ENCODE results near the gene HYCC1. TPM values are rescaled to one million over a fixed set of nuclear protein-coding genes. Genes with fewer than 3 reads are reported as not detected.

Gene HYCC1
- total RNA-seq, 4 donors from 2014 or later = 39.2 to 62.6 (median 47.2) TPM

- H3K27ac ChIP-seq (replicated peaks in 1 of 4) = peak overlapping the region; percentile 28 to 58 (median 52)
- intact Hi-C loops (cut with DNase I) = no loop called here
- DNase-seq (ENCODE audit: extremely low spot score) = no peak
- WGBS = 84% methylated on average over 1 of the region's 1 CpG
- no peaks in the 10 kb centered on the region for H3K36me3 ChIP-seq
- peaks cover 0 to 24% (median 8%) of the 10 kb centered on the region in 4 donors for H3K4me1 ChIP-seq
- no peak overlapping the region for H3K4me3 ChIP-seq
- H3K27me3 ChIP-seq = no peaks in the 10 kb centered on the region
- TF ChIP-seq POLR2AphosphoS5 (IDR thresholded peaks at IDR 0.05) = no peak
- TF ChIP-seq EP300 (IDR thresholded peaks at IDR 0.05) = no peak
- no peak for TF ChIP-seq CTCF (IDR thresholded peaks at IDR 0.05)
- no peak for TF ChIP-seq POLR2A (IDR thresholded peaks at IDR 0.05; ENCODE audit: low read depth)
- no peaks in the 10 kb centered on the region for H3K9me3 ChIP-seq
Measured at GRCh38 chr7:23021596-23021995, 7.7 kb upstream of the HYCC1 start.

GRCh38 chr7:23020742-23021401 lies 6.9 kb upstream of the HYCC1 start:
- TF ChIP-seq POLR2A (IDR thresholded peaks at IDR 0.05; ENCODE audit: low read depth) = no peak
- TF ChIP-seq POLR2AphosphoS5 (IDR thresholded peaks at IDR 0.05) = peak in 1 of 2 donors; percentile 35
- intact Hi-C loops (cut with DNase I) = no loop called here
- H3K36me3 ChIP-seq = no peaks in the 10 kb centered on the region
- 24% methylated on average over 3 of the region's 3 CpGs for WGBS
- H3K4me3 ChIP-seq = no peak overlapping the region
- DNase-seq (ENCODE audit: extremely low spot score) = no peak
- no peaks in the 10 kb centered on the region for H3K27me3 ChIP-seq
- H3K4me1 ChIP-seq = peaks cover 0 to 28% (median 8%) of the 10 kb centered on the region in 4 donors
- H3K9me3 ChIP-seq = no peaks in the 10 kb centered on the region
- H3K27ac ChIP-seq (replicated peaks in 1 of 4) = peak overlapping the region; percentile 48 to 59 (median 56)

DNA sequence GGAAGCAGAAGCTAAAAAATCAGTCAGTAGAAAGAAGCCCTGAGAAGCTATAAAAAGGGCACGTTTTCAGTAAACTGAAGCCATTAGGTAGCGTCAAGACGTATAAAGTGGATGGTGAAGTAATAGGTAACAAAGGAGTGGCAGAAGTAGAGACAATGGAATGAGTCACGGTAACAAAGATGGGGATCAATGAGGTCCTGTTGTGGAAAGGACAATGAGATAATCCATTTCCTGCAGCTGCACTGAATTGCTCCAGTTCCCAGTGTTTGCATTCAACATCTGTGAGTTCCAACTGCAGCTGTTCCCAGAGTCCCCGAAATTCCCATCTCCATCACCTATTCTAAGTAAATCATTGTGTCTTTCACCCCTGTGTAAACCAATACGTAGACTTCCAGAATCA lies 4.8 kb upstream of the HYCC1 start:
- Histone ChIP-seq H3K36me3 (no peaks in the 10 kb centered on the region), H3K27me3 (no peaks in the 10 kb centered on the region), H3K27ac (replicated peaks in 1 of 4) (no peak overlapping the region), H3K4me3 (no peak overlapping the region), H3K4me1 (peaks cover 0 to 34% (median 10%) of the 10 kb centered on the region in 4 donors), H3K9me3 (no peaks in the 10 kb centered on the region)
- intact Hi-C loops (cut with DNase I) = loop anchor here (10.0 kb wide), 1 partner anchor 194 kb away; the partner anchor contains the start of gene TOMM7
- DNase-seq (ENCODE audit: extremely low spot score) = no peak
- 62% methylated on average over 6 of the region's 6 CpGs for WGBS
- TF ChIP-seq CTCF (IDR thresholded peaks at IDR 0.05) (no peak), POLR2AphosphoS5 (IDR thresholded peaks at IDR 0.05) (no peak), EP300 (IDR thresholded peaks at IDR 0.05) (no peak), POLR2A (IDR thresholded peaks at IDR 0.05; ENCODE audit: low read depth) (no peak)

DNA sequence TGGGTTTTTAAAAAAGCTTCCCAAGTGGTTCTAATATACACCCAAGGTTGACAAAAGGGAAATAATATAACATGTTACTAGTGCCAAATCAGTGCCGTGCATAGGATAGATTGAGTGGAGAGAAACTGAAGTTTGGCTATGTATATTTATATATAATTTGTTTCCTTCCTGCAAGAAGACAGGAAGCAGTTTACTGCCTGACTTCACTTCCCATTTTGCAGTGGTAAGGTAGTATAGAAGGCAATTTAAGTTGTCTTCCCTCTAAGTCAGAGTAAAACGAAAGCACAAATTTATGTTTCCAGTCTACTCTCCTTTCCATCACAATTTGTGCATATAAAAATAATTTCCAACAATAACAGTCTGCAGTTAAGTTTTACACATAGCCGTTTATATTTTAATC lies 3.4 kb upstream of the HYCC1 start:
- no peaks in the 10 kb centered on the region for H3K27me3 ChIP-seq
- intact Hi-C loops (cut with DNase I) = loop anchor here (10.0 kb wide), 1 partner anchor 193 kb away; the partner anchor contains the start of gene TOMM7
- H3K27ac ChIP-seq (replicated peaks in 1 of 4) = peak overlapping the region in 1 of 4 donors; percentile 4
- DNase-seq (ENCODE audit: extremely low spot score) = no peak
- peaks cover 6 to 41% (median 16%) of the 10 kb centered on the region in 4 donors for H3K4me1 ChIP-seq
- WGBS = 44% methylated on average over 3 of the region's 3 CpGs
- no peaks in the 10 kb centered on the region for H3K9me3 ChIP-seq
- no peaks in the 10 kb centered on the region for H3K36me3 ChIP-seq
- no peak overlapping the region for H3K4me3 ChIP-seq
- no peak for TF ChIP-seq POLR2A (IDR thresholded peaks at IDR 0.05; ENCODE audit: low read depth)
- TF ChIP-seq POLR2AphosphoS5 (IDR thresholded peaks at IDR 0.05) = no peak
- TF ChIP-seq EP300 (IDR thresholded peaks at IDR 0.05) = no peak
- TF ChIP-seq CTCF (IDR thresholded peaks at IDR 0.05) = no peak

DNA sequence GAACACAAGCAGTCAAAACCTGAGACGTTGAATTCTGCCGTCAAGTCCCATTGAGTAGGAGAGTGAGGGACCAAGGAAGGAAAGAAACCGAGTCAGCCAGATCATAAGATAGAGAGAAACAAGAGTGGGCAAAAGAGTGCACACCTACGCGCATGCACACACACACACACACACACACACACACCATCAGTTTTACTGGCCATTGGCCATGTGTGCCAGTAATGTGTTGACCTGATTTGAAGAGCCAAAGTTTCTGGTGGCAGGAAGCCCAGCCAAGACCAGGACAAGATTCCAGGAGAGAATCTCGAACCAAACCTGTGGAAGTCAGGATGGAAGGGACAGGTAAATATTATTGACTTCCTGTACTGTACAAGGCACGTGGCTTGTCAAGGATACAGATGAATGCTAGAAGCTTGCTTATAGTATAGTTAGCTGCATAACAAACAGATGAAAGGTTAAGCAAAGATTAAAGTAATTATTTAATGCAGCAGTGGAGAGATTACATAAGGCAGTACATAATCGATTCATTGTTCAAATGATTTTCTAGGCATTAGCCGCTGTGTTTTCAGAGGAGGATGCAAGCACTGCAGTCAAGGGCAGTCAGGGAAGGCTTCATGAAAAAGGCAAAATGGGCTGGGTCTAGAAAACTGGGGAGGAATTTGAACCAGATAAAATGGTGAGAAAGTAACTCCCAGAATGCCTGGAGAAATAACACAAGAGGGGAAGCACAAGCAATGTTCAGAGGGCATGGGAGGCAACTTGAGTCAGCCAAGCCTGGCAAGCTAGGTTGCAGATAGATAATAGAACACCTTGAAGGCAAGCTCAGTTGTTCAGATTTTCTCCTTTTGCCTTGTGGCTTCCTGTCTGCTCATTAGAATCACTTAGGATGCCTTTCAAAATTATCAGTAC lies 2.7 kb upstream of the HYCC1 start:
- Histone ChIP-seq H3K27ac (replicated peaks in 1 of 4) (peak overlapping the region in 1 of 4 donors; percentile 4), H3K36me3 (no peaks in the 10 kb centered on the region)

More for the DNA sequence above, 2.7 kb upstream of the HYCC1 start:
- intact Hi-C loops (cut with DNase I) = loop anchor here (10.0 kb wide), 1 partner anchor 192 kb away; the partner anchor contains the start of gene TOMM7
- WGBS = 77% methylated on average over 9 of the region's 9 CpGs
- TF ChIP-seq CTCF (IDR thresholded peaks at IDR 0.05) (no peak), EP300 (IDR thresholded peaks at IDR 0.05) (no peak), POLR2AphosphoS5 (IDR thresholded peaks at IDR 0.05) (no peak), POLR2A (IDR thresholded peaks at IDR 0.05; ENCODE audit: low read depth) (no peak)
- H3K9me3 ChIP-seq = no peaks in the 10 kb centered on the region
- DNase-seq (ENCODE audit: extremely low spot score) = no peak
- H3K27me3 ChIP-seq = no peaks in the 10 kb centered on the region
- H3K4me1 ChIP-seq = peaks cover 13 to 44% (median 24%) of the 10 kb centered on the region in 4 donors
- no peak overlapping the region for H3K4me3 ChIP-seq
